GM19240 (cell line): ENCODE measurements around the gene ZDHHC8.
"Not testable (repeated sequence)": the region's sequence is repeated elsewhere in the genome, so short reads cannot be mapped to it uniquely, and the experiment has no call there.

Experiments used
- DNase-seq: peaks from one replicate; pipeline ENCODE4 v3.0.0; 2011; ENCODE audit warnings: low spot score; ENCODE audit not compliant: insufficient read length

ZDHHC8 gene

DNA sequence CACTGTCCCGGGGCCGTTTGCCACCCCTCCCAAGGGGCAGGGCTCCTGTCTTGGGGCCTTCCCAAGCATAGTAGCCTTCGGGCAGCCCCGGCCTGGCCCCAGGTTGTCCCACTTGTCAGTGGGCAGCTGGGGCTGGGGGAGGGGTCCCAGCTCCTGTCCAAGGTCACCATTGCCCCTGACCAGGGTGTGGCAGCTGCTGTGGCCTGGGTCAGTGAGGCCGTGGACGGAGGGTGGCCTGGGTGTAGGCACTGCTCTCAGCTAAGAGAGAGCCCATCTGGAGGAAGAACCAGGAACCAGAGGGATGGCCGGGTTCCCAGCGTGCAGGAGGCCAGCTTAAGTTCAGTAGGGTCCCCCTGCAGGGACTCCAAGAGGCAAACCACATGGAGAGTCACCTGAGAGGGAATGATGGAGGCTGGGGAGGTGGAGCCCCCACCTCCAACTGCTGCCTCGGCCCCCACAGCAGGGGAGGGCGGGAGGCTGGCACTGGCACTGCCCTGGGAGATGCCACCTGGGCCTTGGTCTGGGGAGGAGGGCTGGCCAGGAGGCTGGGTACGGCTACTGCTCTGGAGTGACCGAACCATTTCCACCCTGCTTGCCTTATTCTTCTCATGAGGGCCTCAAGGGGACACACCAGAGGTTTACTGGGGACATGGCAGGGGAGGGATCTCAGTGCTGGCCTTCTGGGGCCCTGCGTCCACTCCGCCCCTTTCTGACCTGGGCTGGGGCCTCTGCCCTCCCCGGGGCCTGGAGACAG, 26.0 kb downstream of the ZDHHC8 start:
- no peak for DNase-seq

DNA sequence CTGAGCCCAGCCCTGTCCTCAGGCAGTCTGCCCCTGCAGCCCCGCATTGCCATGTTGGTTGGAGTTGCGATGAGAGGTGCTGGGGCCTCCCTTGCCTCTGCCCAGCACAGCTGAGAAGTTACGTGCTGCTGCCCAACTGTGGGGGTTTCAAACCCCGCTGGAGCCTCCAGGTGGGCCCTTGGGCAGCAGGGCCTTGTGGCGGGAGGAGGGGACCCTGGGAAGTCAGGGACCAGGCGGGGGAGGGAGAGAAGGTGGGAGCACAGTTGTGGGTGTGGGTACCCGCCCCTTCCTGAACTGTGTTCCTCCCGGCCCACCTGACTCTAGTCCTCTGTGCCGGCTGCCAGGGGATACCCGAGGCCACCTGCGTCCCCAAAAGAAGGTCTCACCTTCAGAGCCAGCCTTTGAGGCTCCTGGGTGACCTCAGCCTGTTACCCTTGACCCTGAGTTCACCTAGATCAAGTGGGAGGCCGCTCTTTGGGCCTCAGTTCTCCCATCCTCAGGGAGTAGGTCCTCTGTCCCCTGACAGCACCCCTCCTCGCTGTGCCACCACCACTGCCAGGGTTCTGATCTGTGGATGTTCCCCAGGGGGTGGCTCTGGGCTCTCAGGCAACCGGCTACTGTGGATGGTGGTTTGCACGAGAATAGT, 26.9 kb downstream of the ZDHHC8 start:
- DNase-seq: no peak

DNA sequence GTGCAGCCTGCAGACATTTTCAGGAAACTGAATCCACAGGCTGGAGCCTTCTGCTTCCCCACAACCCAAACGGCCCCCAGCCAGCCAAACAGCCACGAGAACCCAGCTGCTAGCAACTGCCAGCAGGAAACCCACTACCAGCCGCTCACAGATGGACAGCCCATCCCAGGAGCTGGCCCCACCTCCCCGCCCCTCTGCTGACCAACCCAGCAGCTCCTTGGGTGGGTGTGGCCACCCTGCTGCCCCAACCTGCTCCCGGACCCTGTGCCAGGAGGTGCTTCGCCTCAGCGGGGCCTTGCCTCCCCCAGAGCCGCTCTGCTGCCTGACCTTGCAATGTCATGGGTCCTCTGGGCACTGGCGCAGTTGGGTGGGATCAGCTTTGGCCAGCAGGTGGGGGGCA, 27.5 kb downstream of the ZDHHC8 start:
- no peak for DNase-seq

DNA sequence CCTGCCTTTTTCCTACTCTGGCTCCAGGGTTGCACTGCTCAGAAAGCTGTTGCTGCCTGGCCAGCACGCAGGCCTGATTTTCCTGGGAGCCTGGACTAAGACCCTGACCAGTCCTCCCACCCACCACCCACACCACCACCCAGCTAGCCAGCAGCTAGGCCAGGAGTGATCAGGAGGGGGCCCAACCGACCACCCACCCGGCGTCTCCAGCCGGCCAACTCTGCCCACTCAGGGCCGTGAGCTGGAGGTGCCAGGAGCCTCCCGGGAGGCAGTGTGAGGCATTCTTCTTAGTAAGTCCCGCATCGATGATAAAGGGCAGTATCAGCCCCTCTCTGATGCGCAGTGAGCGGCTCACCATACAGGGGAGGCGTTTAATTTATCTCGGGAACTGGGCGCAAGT, 27.9 kb downstream of the ZDHHC8 start:
- not testable (repeated sequence) for DNase-seq

DNA sequence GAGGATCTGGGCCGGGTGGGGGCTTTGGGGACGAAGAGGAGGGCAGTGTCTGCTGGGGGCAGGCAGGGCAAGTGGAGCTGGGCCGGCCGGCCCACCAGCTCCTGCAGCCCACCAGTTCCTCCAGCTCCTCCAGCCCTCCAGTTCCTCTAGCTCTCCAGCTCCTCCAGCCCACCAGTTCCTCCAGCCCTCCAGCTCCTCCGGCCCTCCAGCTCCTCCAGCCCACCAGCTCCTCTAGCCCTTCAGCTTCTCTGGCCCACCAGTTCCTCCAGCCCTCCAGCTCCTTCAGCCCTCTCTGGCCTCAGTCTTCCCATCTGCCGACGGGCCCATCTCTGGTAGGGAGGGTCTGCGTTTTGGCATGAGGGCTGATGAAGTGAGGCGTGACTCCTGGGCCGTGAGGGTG, 28.4 kb downstream of the ZDHHC8 start:
- no peak for DNase-seq

DNA sequence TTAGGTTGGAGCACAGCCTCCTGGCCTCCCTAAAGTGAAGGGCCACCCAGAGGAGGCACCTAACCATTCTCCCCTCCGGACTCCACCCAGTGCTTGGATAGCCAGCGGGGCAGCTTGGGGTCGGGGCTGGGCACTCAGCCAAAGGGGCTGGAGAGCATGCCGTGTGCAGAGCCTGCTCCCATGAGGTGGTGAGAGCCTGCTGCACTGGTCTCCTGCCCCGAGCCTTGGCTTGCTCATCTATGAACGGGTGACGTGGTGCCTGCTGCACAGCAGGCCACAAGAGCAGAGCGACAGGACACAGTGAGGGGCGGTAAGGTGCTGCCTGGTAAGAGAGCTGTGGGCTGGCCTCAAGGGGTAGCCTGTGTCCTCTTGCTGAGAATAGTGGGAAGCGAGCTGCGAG, 33.3 kb downstream of the ZDHHC8 start:
- no peak for DNase-seq

- no peak for DNase-seq
Measured at GRCh38 chr22:20165421-20165820, 33.8 kb downstream of the ZDHHC8 start.

DNA sequence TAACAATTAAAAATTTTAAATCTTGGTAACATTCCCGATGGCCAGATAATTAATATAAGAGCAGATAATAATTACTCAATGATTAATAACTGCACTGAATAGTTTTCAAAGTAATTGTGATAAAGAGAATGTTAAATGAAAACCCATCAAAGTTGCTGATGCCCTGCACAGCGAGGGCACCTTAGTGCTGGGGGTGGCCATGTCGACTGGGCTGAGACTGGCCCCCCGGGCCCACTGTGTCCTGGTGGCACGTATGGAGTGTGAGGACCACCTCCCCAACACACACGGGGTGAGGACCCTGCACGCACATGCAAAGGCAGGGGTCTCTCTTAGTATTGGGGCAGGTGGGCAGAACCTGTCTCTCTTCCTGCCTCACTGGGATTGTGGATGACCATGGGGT, 34.3 kb downstream of the ZDHHC8 start:
- DNase-seq: no peak

- no peak for DNase-seq
Measured at GRCh38 chr22:20166703-20167102, 35.1 kb downstream of the ZDHHC8 start.

DNA sequence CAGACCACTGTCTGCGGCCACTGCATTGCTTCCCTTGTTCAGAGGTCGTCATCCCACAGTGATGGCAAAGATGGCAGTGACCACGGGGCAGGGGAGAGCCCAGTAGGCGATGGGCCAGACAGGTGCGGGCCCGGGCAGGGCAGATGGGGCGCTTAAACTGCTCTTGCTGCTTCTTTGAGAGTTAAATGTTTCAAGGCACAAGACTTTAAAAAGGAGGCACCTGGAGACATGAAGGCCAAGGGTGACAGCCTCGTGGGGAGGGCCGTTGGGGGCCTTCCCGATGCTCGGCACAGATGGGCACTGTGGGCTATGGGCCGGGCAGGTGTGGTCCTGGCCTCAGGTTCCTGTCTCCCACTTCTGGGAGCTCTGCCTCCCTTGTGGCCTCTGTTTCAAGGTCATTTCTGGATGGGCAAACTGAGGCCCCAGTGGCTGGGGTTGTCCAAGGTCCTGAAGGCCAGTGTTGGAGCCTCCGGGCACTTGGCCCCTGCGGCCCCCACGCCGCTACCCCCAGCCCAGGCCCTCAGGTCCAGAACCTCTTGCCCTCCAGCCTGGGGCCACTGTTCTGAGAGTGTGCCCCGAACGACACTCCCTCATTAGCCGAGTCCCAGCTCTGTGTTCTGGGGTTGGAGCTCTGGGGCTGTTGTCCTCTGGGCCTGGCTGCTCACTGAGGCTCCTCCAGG, 36.2 kb downstream of the ZDHHC8 start:
- no peak for DNase-seq

- no peak for DNase-seq
Measured at GRCh38 chr22:20169253-20169822, 37.7 kb downstream of the ZDHHC8 start.

GRCh38 chr22:20170170-20170569, 38.6 kb downstream of the ZDHHC8 start:
- no peak for DNase-seq

DNA sequence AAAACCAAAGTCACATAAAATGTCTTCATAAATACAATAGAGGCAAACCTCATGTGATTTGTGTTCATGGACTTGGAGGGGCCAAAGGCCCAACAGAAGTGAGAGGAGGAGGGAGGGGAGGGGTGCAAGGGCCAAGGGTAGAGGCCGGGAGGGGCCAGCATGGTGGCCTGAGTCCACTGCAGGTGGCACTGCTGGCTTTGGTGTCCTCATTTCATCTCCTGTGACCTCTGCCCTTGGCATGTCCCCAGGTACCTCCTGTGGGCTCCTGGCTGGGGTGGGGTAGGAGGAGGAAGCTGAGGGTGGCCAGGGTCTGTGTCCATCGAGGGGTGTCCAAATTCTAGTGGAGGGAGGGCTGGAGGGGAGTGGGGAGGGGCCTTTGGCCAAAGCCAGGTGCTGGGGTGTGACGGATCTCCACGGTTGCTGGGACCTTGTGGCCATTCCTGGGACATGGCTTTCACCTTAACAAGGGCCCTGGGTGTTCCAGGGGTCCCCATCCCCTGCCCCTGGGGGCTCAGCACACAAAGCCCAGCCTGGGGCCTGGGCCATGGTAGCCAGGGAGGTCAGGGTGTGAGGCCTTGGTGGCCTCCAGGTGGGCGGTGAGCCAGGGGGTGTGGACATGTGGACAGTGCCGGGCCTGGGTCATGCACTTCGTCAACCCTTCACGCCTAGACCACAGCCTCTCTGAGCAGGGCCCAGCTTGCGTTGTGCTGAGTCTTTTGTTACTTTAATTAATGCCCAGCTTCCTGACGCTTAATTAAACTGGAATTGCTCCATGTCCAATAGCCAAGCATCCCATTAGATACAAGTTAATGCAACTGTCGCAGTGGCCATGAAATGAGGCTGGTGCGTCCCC, 39.9 kb downstream of the ZDHHC8 start:
- DNase-seq: no peak

DNA sequence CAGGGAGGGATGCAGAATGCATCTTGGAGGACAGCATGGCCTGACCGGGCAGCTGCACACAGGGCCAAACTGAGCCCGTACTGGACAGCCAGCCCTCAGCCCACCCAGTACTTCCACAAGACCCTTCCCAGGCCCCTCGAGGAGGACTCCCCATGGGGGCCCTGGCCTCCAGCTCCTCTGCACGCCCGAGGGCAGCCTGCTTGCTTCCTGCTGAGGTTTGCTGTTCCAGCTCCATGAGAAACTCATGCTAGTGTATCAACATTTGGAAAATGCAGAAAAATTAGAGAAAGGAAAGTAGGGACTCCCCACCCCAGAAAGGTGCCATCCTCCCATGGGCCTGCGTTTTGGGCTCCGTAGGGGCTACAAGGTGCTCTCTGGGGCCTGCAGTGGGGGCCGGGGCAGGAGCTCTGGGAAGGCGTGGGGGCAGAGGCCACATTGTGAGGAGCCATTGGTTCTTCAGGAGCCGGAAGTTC, 40.6 kb downstream of the ZDHHC8 start:
- DNase-seq: no peak

- no peak for DNase-seq
Measured at GRCh38 chr22:20173246-20173645, 41.6 kb downstream of the ZDHHC8 start.

DNA sequence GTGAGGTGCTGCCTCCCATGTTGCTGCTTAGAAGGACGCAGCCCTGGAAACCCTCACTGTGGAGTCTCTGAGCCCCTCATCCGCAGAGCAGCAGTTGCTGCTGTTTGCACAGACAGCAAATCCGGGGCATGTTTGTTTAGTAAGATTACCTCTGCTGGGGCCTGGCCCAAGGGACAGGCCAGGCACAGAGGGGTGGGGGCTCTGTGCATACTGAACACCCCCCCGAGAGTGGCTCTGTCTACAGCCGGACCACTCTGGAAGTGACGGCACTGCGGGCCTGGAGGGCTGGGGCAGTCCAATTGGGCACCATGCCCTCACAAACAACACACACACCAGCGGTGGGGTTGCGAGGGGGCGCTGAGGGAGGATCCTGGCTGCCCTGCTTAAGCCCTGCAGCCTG, 42.2 kb downstream of the ZDHHC8 start:
- no peak for DNase-seq

GRCh38 chr22:20174785-20175596, 43.4 kb downstream of the ZDHHC8 start:
- no peak for DNase-seq

GRCh38 chr22:20175597-20175900, 43.9 kb downstream of the ZDHHC8 start:
- no peak for DNase-seq

DNA sequence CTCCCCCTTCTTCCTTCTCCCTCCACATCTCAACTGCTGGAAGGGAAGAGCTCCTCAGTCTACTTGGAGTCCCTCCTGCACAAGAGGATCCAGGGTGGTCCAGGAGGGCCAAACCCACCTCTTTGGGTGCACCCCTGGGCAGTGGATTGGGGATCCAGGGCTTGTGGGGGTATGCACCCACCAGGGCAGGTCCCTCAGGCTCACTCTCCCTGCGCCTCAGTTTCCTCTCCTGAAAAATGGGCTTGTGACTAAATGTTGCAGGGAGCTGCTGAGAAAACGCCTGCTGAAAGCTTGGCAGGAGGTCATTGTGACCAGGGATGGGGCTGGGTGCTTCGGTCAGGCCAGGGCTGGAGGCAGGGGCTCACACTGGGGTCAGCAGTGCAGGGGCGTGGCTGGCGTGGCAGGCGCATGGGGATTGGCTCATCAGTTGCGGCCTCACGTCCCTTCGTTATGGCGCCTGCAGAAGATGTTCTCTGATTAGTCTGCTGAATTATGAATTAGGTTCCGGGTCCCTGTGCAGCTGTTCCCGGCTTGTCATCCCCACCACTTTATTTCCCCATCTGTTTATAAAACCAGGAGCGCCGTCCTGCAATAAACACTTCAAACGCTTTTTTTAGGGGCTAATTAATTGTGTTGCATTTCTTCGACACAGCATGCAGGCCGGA, 44.9 kb downstream of the ZDHHC8 start:
- DNase-seq: no peak
